Sigmoid colon (tissue), 4 donors: ENCODE measurements around the gene GJD4.

ENCODE experiments used
- CTCF ChIP-seq, 4 experiments: fragments of 450-650 bp in 3 of 4; fragments of 200-600 bp in 1 of 4; IDR thresholded peaks; one replicate each; pipeline ENCODE4 v1.5.1; 2016 to 2019; ENCODE audit warnings: antibody characterized with exemption in 4 of 4, mild to moderate bottlenecking in 3 of 4, moderate library complexity in 2 of 4
- POLR2AphosphoS5 ChIP-seq, 4 donors: sonication (generic); formaldehyde crosslinking; IDR thresholded peaks; one replicate each; pipeline ENCODE4 v1.6.1; 2017; ENCODE audit warnings: antibody characterized with exemption in 4 of 4

GRCh38 chr10:35569111-35569707 lies 35.9 kb upstream of the GJD4 start:
- TF ChIP-seq CTCF (IDR thresholded peaks at IDR 0.05) (no peak), POLR2AphosphoS5 (IDR thresholded peaks at IDR 0.05) (no peak)
